GM10847 (cell line): ENCODE results near the gene GNAS.

Source experiments
- POLR2A ChIP-seq: IDR thresholded peaks from 2 replicates; pipeline ENCODE4 v1.6.1; 2011; ENCODE audit not compliant: insufficient read length; ENCODE audit errors: extremely low read depth

The GNAS gene

DNA sequence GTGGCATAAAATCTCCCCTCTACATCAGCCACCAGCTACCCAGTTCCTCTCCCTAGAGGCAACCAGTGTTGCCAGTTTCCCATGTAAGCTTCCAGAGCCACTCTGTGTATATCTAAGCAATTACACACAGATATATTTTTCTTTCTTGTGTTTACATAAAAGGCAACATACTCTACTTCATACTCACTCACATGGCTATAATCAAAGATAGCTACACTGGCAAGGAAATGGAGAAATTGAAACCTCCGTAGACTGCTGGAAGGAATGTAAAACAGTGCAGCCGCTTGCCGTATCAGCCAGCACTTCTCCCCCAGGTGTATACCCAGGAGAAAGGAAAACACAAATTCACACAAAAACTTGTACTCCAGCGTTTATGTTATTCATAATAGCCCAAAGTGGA lies 90.0 kb downstream of the GNAS start:
- no peak for TF ChIP-seq POLR2A

DNA sequence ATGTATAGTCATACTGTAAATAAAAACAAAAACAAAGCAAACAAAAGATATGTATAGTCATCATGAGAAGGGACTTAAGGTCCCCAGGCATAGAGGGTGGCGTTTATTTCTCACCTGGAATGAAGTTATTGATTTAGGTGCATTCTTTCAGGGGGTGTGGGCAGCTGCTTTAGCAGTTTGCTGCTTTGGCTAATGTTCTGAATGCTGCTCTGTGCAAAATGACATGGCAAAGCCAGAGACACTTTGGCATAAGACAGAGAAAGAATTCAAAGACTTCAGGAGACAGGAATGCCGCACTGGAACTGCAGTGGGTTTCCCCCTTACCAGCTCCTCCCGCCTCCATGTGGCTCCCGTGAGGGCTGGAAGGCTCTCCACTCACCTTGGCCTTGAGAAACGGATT lies 92.1 kb downstream of the GNAS start:
- no peak for TF ChIP-seq POLR2A

DNA sequence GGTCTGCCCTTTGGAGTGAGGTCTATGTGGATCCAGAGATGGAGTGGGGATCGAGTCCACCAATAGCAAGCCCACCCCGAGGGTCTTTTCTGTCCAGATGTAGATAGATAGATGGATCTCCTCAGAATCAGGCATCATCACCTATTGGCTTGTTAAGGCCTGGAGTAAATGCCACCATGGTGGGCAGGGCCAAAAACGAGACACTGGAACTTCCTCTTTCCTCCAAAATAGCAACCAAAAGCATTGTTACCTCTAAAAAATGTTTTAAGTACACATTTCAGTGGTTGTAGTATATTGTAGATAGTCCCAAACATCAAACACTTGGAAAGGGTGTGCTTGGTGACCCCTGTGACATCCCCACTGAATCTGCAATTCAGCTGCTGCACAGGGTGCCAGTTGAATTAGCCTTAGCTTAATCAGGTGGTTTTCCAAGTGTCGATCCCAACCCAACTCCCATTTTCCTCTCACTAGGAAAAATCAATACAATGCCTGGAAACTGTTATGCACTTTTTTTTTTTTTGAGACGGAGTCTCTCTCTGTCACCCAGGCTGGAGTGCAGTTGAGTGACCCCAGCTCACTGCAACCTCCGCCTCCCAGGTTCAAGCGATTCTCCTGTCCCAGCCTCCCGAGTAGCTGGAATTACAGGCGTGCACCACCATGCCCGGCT lies 93.6 kb downstream of the GNAS start:
- TF ChIP-seq POLR2A: no peak

DNA sequence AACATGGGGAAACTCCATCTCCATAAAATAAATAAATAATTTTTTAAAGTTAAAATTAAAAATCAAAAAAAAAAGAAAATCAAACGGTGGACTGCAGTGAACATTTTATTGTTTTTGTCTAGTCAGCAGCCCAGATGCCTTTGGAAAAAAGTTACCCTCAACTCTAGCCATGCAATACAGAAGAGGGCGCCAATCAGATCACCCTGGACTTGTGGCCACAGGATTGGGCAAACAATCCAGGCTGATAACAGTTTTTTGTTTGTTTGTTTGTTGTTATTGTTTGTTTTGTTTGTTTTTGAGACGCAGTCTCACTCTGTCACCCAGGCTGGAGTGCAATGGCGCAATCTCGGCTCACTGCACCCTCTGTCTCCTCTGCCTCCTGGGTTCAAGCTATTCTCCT lies 98.1 kb downstream of the GNAS start:
- no peak for TF ChIP-seq POLR2A

DNA sequence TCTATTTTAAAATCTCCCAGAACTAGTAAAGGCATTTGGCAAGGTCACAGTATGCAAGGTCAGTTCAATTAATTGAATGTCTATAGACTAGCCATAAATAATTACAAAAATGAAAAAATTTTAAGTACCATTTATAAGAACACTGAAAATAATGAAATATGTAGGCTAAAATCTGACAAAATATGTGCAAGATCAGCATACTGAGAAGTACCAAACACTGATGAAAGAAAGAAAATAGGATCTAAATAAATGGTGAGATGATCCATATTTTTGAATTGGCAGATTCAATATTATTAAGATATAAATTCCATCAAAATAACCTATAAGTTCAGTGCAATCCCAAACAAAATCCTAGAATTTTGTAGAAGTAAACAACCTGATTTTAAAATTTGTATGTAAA lies 100.5 kb downstream of the GNAS start:
- no peak for TF ChIP-seq POLR2A

DNA sequence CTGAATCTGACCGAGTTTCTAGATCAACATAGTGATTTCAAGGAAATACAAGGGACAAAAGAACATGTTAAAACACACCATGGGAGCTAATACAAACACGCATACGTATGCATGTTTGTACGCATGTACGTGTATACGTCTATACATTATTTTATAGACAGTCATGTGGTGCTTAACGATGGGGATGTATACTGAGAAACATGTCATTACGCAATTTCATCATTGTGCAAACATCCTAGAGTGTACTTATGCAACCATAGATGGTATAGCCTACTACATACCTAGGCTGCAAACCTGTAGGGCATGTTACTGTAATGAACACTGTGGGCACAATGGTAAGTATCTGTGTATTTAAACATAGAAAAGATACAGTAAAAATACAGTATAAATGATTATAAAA lies 103.6 kb downstream of the GNAS start:
- TF ChIP-seq POLR2A: no peak

- no peak for TF ChIP-seq POLR2A
Measured at GRCh38 chr20:58959652-58960051, 107.1 kb downstream of the GNAS start.
